WI38 (cell line): ENCODE measurements around the gene FAM162A.
A peak's percentile ranks its signal among the peaks of the same experiment; 100 is the strongest.
"Not testable (repeated sequence)": the region's sequence is repeated elsewhere in the genome, so short reads cannot be mapped to it uniquely, and the experiment has no call there.

Experiments
- H3K4me3 ChIP-seq: 2 replicates; pipeline ENCODE4 v1.5.1; 2011; ENCODE audit warnings: low read depth, mild to moderate bottlenecking, control low read depth, low read length
- CTCF ChIP-seq: IDR thresholded peaks from 2 replicates; pipeline ENCODE4 v1.5.1; 2012; ENCODE audit warnings: low read depth, mild to moderate bottlenecking, control low read depth, low read length

FAM162A gene

GRCh38 chr3:122365073-122365472 lies 18.9 kb upstream of the FAM162A start:
- no peak overlapping the region for H3K4me3 ChIP-seq
- TF ChIP-seq CTCF, result no peak

- not testable (repeated sequence) for H3K4me3 ChIP-seq
These were observed 18.2 kb upstream of the FAM162A start for GRCh38 chr3:122365582-122366378.

GRCh38 chr3:122366379-122366749 lies 17.6 kb upstream of the FAM162A start:
- H3K4me3 ChIP-seq, result no peak overlapping the region
- TF ChIP-seq CTCF, result no peak

GRCh38 chr3:122374034-122374433 lies 9.9 kb upstream of the FAM162A start:
- no peak for TF ChIP-seq CTCF
- H3K4me3 ChIP-seq, result no peak overlapping the region

- no peak overlapping the region for H3K4me3 ChIP-seq
- no peak for TF ChIP-seq CTCF
These were observed 6.0 kb upstream of the FAM162A start for GRCh38 chr3:122377975-122378374.

GRCh38 chr3:122382888-122383666 lies 905 bp upstream of the FAM162A start, which contains the start of gene MIX23:
Gene MIX23, minus strand, starts transcription at chr3:122383231. Its CDS starts 7 bp downstream, at chr3:122383224.
- TF ChIP-seq CTCF, result no peak
- H3K4me3 ChIP-seq, result peak within 1 kb of the TSS; percentile 96

- no peak overlapping the region for H3K4me3 ChIP-seq
- no peak for TF ChIP-seq CTCF
These were observed 3.7 kb downstream of the FAM162A start for GRCh38 chr3:122387709-122388108.
